HEK293T (cell line): ENCODE results near the gene CADM2.

Experiments used
- ELF4 ChIP-seq: fragments of 450-650 bp; IDR thresholded peaks from 2 replicates; pipeline ENCODE4 v1.6.1; 2017; ENCODE audit warnings: antibody characterized with exemption
- LEF1 ChIP-seq: fragments of 450-650 bp; IDR thresholded peaks from 2 replicates; pipeline ENCODE4 v1.6.1; 2017; ENCODE audit warnings: mild to moderate bottlenecking, borderline replicate concordance
- NFRKB ChIP-seq: fragments of 450-650 bp; IDR thresholded peaks from 2 replicates; pipeline ENCODE4 v1.6.1; 2016; ENCODE audit warnings: mild to moderate bottlenecking, moderate library complexity
- SP1 ChIP-seq: fragments of 450-650 bp; IDR thresholded peaks from 2 replicates; pipeline ENCODE4 v1.6.1; 2017
- ZNF384 ChIP-seq: fragments of 450-650 bp; IDR thresholded peaks from 2 replicates; pipeline ENCODE4 v1.6.1; 2016

GRCh38 chr3:85316252-85316651 is 357.5 kb downstream of the CADM2 start:
- no peak for TF ChIP-seq ZNF384
- no peak for TF ChIP-seq ELF4
- no peak for TF ChIP-seq LEF1
- TF ChIP-seq NFRKB: no peak
- TF ChIP-seq SP1: no peak
